GM12878 (cell line): ENCODE results near the gene ADAMTS18. TPM values are rescaled to one million over a fixed set of nuclear protein-coding genes. Genes with fewer than 3 reads are reported as not detected.

Source experiments
- ATAC-seq: fragments of 200-7000 bp; cut with Tn5 transposase; 3 replicates; pipeline ENCODE4 v1.9.1; 2020; ENCODE audit warnings: mild to moderate bottlenecking, moderate library complexity
- BruUV-seq: library from RNA; stranded (reverse); fragments of 400-500 nt; replicated peaks from 2 replicates; lab custom pipeline; 2021; lab: Mats Ljungman, UMichigan
- CTCF ChIA-PET: fragments of 300-600 bp; sonication (Branson Sonifier 250); formaldehyde crosslinking; extraction: SDS; loops from one replicate; lab custom pipeline; 2021; ENCODE audit warnings: inconsistent platforms; lab: Yijun Ruan, JAX
- POLR2A ChIA-PET: fragments of 350-600 bp; formaldehyde crosslinking; extraction: SDS; loops from one replicate; lab custom pipeline; 2021; ENCODE audit warnings: inconsistent platforms; lab: Charles Lee
- RAD21 ChIA-PET: fragments of 300-600 bp; sonication (Branson Sonifier 250); formaldehyde crosslinking; loops from one replicate; lab custom pipeline; 2023; ENCODE audit warnings: antibody characterized with exemption; ENCODE audit not compliant: unreplicated experiment; lab: Charles Lee
- SMC1A ChIA-PET: fragments of 300-600 bp; sonication (Branson Sonifier 250); formaldehyde crosslinking; loops from one replicate; lab custom pipeline; 2023; ENCODE audit not compliant: unreplicated experiment, uncharacterized antibody; lab: Charles Lee
- DNase-seq: peaks from one replicate; pipeline ENCODE4 v3.0.0-alpha.2; 2011; ENCODE audit warnings: low read depth, low spot score
- FAIRE-seq: peaks from 3 replicates; lab custom pipeline; 2011; peaks lifted over from hg19 to GRCh38; lab: Jason Lieb, UNC
- H2AFZ ChIP-seq: 2 replicates; pipeline ENCODE4 v1.6.0; 2011; ENCODE audit warnings: low read depth, low read length, control low read depth; ENCODE audit not compliant: control insufficient read depth
- H3K27ac ChIP-seq: 2 replicates; pipeline ENCODE4 v1.5.1; 2011; ENCODE audit warnings: control low read depth; ENCODE audit not compliant: control insufficient read depth, insufficient read depth
- H3K27me3 ChIP-seq, 2 experiments: replicated peaks in 1 of 2; 2 replicates each; pipeline versions ENCODE4 v1.6.0 to v1.6.1; 2011; ENCODE audit warnings: low read length in 1 of 2; ENCODE audit not compliant: control insufficient read depth in 2 of 2, insufficient read depth in 2 of 2
- H3K36me3 ChIP-seq, 2 experiments: 2 replicates each; pipeline ENCODE4 v1.5.1; 2011; ENCODE audit warnings: low read length in 1 of 2; ENCODE audit not compliant: control insufficient read depth in 2 of 2, insufficient read depth in 2 of 2
- H3K4me1 ChIP-seq: 2 replicates; pipeline ENCODE4 v1.6.1; 2011; ENCODE audit warnings: mild to moderate bottlenecking, low read length, moderate library complexity, mixed read lengths; ENCODE audit not compliant: control insufficient read depth, insufficient read depth
- H3K4me2 ChIP-seq: 2 replicates; pipeline ENCODE4 v1.6.0; 2011; ENCODE audit warnings: control low read depth; ENCODE audit not compliant: control insufficient read depth, insufficient read depth
- H3K4me3 ChIP-seq: fragments of 200-600 bp; sonication (generic); 2 replicates; pipeline ENCODE4 v1.5.1; 2016
- H3K79me2 ChIP-seq: 2 replicates; pipeline ENCODE4 v1.6.0; 2011; ENCODE audit warnings: low read length; ENCODE audit not compliant: control insufficient read depth, insufficient read depth
- H3K9ac ChIP-seq: 2 replicates; pipeline ENCODE4 v1.8.0; 2011; ENCODE audit warnings: low read length, control low read depth, mixed read lengths; ENCODE audit not compliant: control insufficient read depth, insufficient read depth
- H3K9me3 ChIP-seq: replicated peaks from 3 replicates; pipeline ENCODE4 v1.5.1; 2011; ENCODE audit warnings: mild to moderate bottlenecking, low read length; ENCODE audit not compliant: control insufficient read depth, insufficient read depth
- H4K20me1 ChIP-seq: 2 replicates; pipeline ENCODE4 v1.6.0; 2011; ENCODE audit not compliant: control insufficient read depth, insufficient read depth
- BHLHE40 ChIP-seq, 2 experiments: fragments of 450-650 bp in 1 of 2; IDR thresholded peaks; 2 replicates each; pipeline ENCODE4 v1.6.1; 2011 to 2017; ENCODE audit warnings: low read depth in 2 of 2, borderline replicate concordance in 1 of 2, improper control_type of control experiment in 1 of 2, low read length in 1 of 2, mild to moderate bottlenecking in 1 of 2
- PAX5 ChIP-seq: IDR thresholded peaks from 2 replicates; pipeline ENCODE4 v1.6.1; 2011; ENCODE audit warnings: low read depth, low read length, borderline replicate concordance
- SUZ12 ChIP-seq: fragments of 200-600 bp; sonication (generic); IDR thresholded peaks from one replicate; pipeline ENCODE4 v1.6.1; 2018; ENCODE audit warnings: antibody characterized with exemption, mild to moderate bottlenecking; ENCODE audit not compliant: unreplicated experiment
- WGBS: methylation state at CpG from one replicate; pipeline ENCODE4 v1.1.6; 2016; ENCODE audit warnings: low lambda C conversion rate; ENCODE audit not compliant: insufficient replicate concordance, insufficient coverage; ENCODE audit errors: missing lambda C conversion rate; 5-methylcytosine and 5-hydroxymethylcytosine counted together
- in situ Hi-C: fragments of 300-500 bp; cut with MboI; formaldehyde crosslinking; loops from 9 replicates; pipeline ENCODE4 v1.14.3; 2018; ENCODE audit warnings: mixed read lengths
- intact Hi-C: fragments of 100-400 bp; cut with micrococcal nuclease; formaldehyde crosslinking; loops from one replicate; pipeline ENCODE4 v1.14.2; 2022; ENCODE audit not compliant: unreplicated experiment
- polyA plus RNA-seq, 11 experiments: library from polyadenylated mRNA; depleted of rRNA in 4 of 11; unstranded in 6 of 11; stranded (reverse) in 5 of 11; fragments of >200 nt; fragmentation: Nextera tagmentation in 4 of 11; fragmentation: Illumina TruSeq in 1 of 11; extraction: Ambion mirVana in 4 of 11; extraction: Trizol in 1 of 11; gene quantifications; 1 replicate in 1 of 11; 2 replicates in 10 of 11; pipeline versions ENCODE4 v1.2.1 to v1.2.3, GENCODE V29; 2011 to 2016; ENCODE audit warnings: inconsistent platforms in 2 of 11, missing spikeins in 2 of 11, low read depth in 1 of 11
- total RNA-seq, 4 experiments: library from RNA; depleted of rRNA in 3 of 4; stranded (reverse); fragments of >200 nt in 3 of 4; fragmentation: Illumina TruSeq in 1 of 4; extraction: Trizol in 1 of 4; gene quantifications; 2 replicates each; pipeline versions ENCODE4 v1.2.1 to v1.2.3, GENCODE V29; 2013 to 2021
- TF ChIP-seq, protein P1 (sequence below): IDR thresholded peaks from 2 replicates; pipeline ENCODE4 v1.6.1; 2011; ENCODE audit warnings: mild to moderate bottlenecking, low read depth, low read length, moderate library complexity; ENCODE audit not compliant: insufficient replicate concordance
- TF ChIP-seq, protein P2 (sequence below): fragments of 150-350 bp; IDR thresholded peaks from 2 replicates; pipeline ENCODE4 v1.6.1; 2016; ENCODE audit warnings: low read depth, low read length

The ADAMTS18 gene
- total and polyA plus RNA-seq, 10 of the 15 experiments (the other 5 are each of a cell fraction or from before 2014, with no cell fraction given), result not detected

DNA sequence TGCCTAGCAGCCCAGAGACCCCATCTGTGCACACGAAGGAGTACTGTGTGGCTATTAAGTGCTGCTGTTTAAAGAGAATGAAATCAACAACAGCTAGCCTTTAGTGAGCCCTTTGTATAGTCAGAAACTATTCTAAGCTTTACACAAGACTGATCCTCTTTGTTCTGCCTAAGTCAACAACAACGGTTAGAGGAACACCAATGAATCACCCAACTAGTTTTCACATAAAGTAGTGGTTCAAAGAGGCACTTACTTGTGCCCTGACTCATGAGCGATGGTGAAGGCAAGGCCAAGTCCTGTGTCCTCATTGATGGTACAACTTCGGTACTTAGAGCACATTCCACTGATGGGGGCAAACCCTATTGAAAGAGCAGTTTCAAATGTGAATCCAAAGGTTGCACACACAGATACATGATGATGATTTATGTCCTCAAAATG, 75.8 kb downstream of the ADAMTS18 start:
- no peak for TF ChIP-seq PAX5
- no peak for TF ChIP-seq BHLHE40 (IDR thresholded peaks at IDR 0.05; ENCODE audit: borderline replicate concordance in 1 of 2, low read depth in 2 of 2, low read length in 1 of 2)
- TF ChIP-seq, protein P1, sequence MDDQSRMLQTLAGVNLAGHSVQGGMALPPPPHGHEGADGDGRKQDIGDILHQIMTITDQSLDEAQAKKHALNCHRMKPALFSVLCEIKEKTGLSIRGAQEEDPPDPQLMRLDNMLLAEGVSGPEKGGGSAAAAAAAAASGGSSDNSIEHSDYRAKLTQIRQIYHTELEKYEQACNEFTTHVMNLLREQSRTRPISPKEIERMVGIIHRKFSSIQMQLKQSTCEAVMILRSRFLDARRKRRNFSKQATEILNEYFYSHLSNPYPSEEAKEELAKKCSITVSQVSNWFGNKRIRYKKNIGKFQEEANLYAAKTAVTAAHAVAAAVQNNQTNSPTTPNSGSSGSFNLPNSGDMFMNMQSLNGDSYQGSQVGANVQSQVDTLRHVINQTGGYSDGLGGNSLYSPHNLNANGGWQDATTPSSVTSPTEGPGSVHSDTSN, result no peak
- TF ChIP-seq, protein P2, sequence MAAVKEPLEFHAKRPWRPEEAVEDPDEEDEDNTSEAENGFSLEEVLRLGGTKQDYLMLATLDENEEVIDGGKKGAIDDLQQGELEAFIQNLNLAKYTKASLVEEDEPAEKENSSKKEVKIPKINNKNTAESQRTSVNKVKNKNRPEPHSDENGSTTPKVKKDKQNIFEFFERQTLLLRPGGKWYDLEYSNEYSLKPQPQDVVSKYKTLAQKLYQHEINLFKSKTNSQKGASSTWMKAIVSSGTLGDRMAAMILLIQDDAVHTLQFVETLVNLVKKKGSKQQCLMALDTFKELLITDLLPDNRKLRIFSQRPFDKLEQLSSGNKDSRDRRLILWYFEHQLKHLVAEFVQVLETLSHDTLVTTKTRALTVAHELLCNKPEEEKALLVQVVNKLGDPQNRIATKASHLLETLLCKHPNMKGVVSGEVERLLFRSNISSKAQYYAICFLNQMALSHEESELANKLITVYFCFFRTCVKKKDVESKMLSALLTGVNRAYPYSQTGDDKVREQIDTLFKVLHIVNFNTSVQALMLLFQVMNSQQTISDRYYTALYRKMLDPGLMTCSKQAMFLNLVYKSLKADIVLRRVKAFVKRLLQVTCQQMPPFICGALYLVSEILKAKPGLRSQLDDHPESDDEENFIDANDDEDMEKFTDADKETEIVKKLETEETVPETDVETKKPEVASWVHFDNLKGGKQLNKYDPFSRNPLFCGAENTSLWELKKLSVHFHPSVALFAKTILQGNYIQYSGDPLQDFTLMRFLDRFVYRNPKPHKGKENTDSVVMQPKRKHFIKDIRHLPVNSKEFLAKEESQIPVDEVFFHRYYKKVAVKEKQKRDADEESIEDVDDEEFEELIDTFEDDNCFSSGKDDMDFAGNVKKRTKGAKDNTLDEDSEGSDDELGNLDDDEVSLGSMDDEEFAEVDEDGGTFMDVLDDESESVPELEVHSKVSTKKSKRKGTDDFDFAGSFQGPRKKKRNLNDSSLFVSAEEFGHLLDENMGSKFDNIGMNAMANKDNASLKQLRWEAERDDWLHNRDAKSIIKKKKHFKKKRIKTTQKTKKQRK, result no peak
- TF ChIP-seq SUZ12, result no peak
- no peak overlapping the region for H3K27ac ChIP-seq
- CTCF ChIA-PET, result no interaction called here
- no TSS peak for BruUV-seq
- H3K9me3 ChIP-seq, result no peaks in the 10 kb centered on the region
- in situ Hi-C loops (no loop called here), intact Hi-C loops (no loop called here)
- H3K4me2 ChIP-seq, result no peak overlapping the region
- POLR2A ChIA-PET, result no interaction called here
- H3K4me1 ChIP-seq, result no peaks in the 10 kb centered on the region
- no peaks in the 10 kb centered on the region for H4K20me1 ChIP-seq
- ATAC-seq (no peak), FAIRE-seq (no peak), DNase-seq (no peak)
- RAD21 ChIA-PET, result no interaction called here
- no peaks in the 10 kb centered on the region for H3K27me3 ChIP-seq
- H3K9ac ChIP-seq, result no peak overlapping the region
- no peaks in the 10 kb centered on the region for H3K79me2 ChIP-seq
- no peak overlapping the region for H2AFZ ChIP-seq
- SMC1A ChIA-PET, result no interaction called here
- H3K4me3 ChIP-seq, result no peak overlapping the region
- no peaks in the 10 kb centered on the region for H3K36me3 ChIP-seq
- WGBS, result 18% methylated on average over 4 of the region's 4 CpGs
